GM12874 (cell line): ENCODE results near the gene KLHDC7A.

Experiments
- CTCF ChIP-seq: IDR thresholded peaks from 2 replicates; pipeline ENCODE4 v1.5.1; 2011; ENCODE audit warnings: low read depth, mild to moderate bottlenecking, control low read depth, low read length, moderate library complexity; ENCODE audit not compliant: insufficient read depth

The KLHDC7A gene

GRCh38 chr1:18512883-18513282 lies 32.2 kb downstream of the KLHDC7A start:
- no peak for TF ChIP-seq CTCF

GRCh38 chr1:18513995-18514394 lies 33.3 kb downstream of the KLHDC7A start:
- no peak for TF ChIP-seq CTCF

GRCh38 chr1:18515120-18515667 lies 34.5 kb downstream of the KLHDC7A start:
- no peak for TF ChIP-seq CTCF

- no peak for TF ChIP-seq CTCF
Measured at GRCh38 chr1:18516473-18516872, 35.7 kb downstream of the KLHDC7A start.

- TF ChIP-seq CTCF, result no peak
Measured at GRCh38 chr1:18526436-18527275, 45.9 kb downstream of the KLHDC7A start.

- no peak for TF ChIP-seq CTCF
Measured at GRCh38 chr1:18527514-18527913, 46.8 kb downstream of the KLHDC7A start.

GRCh38 chr1:18527921-18528320 lies 47.2 kb downstream of the KLHDC7A start:
- TF ChIP-seq CTCF, result no peak
